ENCODE measurements around the gene FBXO33. TPM values are rescaled to one million over a fixed set of nuclear protein-coding genes. Genes with fewer than 3 reads are reported as not detected.

The FBXO33 gene
- total RNA-seq, 1 experiment from 2014 or later, result 8.8 TPM

DNA sequence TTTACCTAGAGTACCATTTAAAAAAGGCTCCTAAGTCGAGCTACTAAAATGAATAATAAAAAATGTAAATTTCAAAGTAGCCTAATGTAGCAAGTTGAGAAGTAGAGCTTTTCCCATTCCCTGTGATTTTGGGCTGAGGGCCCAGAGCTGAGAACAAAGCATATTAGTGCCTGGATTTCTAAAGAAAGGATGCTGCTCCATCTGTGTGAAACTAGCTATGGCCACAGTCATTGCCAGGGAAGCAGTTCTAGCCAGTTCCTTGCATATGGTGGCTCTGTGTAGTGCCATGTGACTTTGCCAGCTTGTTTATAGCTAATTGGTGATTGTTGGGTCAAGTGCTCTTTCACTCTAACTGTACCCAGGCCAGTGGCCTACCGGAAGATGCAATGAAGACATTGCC lies 20.4 kb upstream of the FBXO33 start:
- H2BK20ac ChIP-seq (ENCODE audit: low read depth, low read length, poor library complexity, severe bottlenecking), result no peak overlapping the region
- no peaks in the 10 kb centered on the region for H3K4me1 ChIP-seq (ENCODE audit: insufficient read depth, low read length)
- H3K27ac ChIP-seq (ENCODE audit: insufficient read length, low read depth, low read length), result no peak overlapping the region
- H3K9me3 ChIP-seq (ENCODE audit: control insufficient read depth, low read depth, low read length), result no peaks in the 10 kb centered on the region
- H3K4me2 ChIP-seq (ENCODE audit: insufficient read depth, insufficient read length, low read length), result no peak overlapping the region
- no peaks in the 10 kb centered on the region for H3K9me3 Mint-ChIP-seq
- no peak overlapping the region for H2BK120ac ChIP-seq (ENCODE audit: low read depth, low read length, poor library complexity, severe bottlenecking)
- H4K8ac ChIP-seq (replicated peaks; ENCODE audit: insufficient read length, low read depth, low read length), result no peak overlapping the region
- DNase-seq, result no peak
- no peaks in the 10 kb centered on the region for H3K79me1 ChIP-seq (ENCODE audit: insufficient read depth, low read depth, low read length, poor library complexity, severe bottlenecking)
- peak overlapping the region in 2 of 3 experiments; percentile 15 to 56; a peak in 1 of 7 replicates for H3K27ac Mint-ChIP-seq
- H3K18ac ChIP-seq (ENCODE audit: insufficient read length, low read depth, low read length), result no peak overlapping the region
- no peak overlapping the region for H3K9ac ChIP-seq (ENCODE audit: extremely low read depth, insufficient read length, low read length)
- H3K23ac ChIP-seq (ENCODE audit: insufficient read length, low read depth, low read length), result no peak overlapping the region
- H4K5ac ChIP-seq (ENCODE audit: insufficient read length, low read depth, low read length), result no peak overlapping the region
- TF ChIP-seq, protein P1, sequence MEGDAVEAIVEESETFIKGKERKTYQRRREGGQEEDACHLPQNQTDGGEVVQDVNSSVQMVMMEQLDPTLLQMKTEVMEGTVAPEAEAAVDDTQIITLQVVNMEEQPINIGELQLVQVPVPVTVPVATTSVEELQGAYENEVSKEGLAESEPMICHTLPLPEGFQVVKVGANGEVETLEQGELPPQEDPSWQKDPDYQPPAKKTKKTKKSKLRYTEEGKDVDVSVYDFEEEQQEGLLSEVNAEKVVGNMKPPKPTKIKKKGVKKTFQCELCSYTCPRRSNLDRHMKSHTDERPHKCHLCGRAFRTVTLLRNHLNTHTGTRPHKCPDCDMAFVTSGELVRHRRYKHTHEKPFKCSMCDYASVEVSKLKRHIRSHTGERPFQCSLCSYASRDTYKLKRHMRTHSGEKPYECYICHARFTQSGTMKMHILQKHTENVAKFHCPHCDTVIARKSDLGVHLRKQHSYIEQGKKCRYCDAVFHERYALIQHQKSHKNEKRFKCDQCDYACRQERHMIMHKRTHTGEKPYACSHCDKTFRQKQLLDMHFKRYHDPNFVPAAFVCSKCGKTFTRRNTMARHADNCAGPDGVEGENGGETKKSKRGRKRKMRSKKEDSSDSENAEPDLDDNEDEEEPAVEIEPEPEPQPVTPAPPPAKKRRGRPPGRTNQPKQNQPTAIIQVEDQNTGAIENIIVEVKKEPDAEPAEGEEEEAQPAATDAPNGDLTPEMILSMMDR (conservative IDR thresholded peaks at IDR 0.05), result no peak
- H3K4ac ChIP-seq (ENCODE audit: low read depth, low read length), result no peak overlapping the region
- H3K27me3 Mint-ChIP-seq (ENCODE audit: low read depth), result no peaks in the 10 kb centered on the region
- H2AK5ac ChIP-seq (ENCODE audit: insufficient read length, low read length), result no peak overlapping the region
- H3T11ph ChIP-seq (ENCODE audit: low read length), result no peak overlapping the region
- H3K4me3 Mint-ChIP-seq, result no peak overlapping the region
- H3K56ac ChIP-seq (ENCODE audit: insufficient read length, low read depth, low read length), result no peak overlapping the region
- H3K79me2 ChIP-seq (ENCODE audit: insufficient read depth, low read length), result no peaks in the 10 kb centered on the region
- no peak overlapping the region for H2AFZ ChIP-seq (ENCODE audit: low read length)
- no peaks in the 10 kb centered on the region for H4K20me1 ChIP-seq (ENCODE audit: control insufficient read depth, insufficient read depth, insufficient read length)
- no peak overlapping the region for H2BK5ac ChIP-seq (ENCODE audit: insufficient read length, low read length)
- no peak overlapping the region for H3K14ac ChIP-seq (ENCODE audit: insufficient read depth, low read length)
- no peaks in the 10 kb centered on the region for H3K27me3 ChIP-seq (ENCODE audit: insufficient read depth, low read length)
- H3K4me1 Mint-ChIP-seq, result no peaks in the 10 kb centered on the region
- no peak overlapping the region for H2BK12ac ChIP-seq (ENCODE audit: insufficient read length, low read depth, low read length)
- H3K23me2 ChIP-seq (ENCODE audit: insufficient read length, low read depth, low read length, poor library complexity, severe bottlenecking), result no peaks in the 10 kb centered on the region
- no peak overlapping the region for H4K91ac ChIP-seq (ENCODE audit: insufficient read length, low read depth, low read length)
- H3K36me3 Mint-ChIP-seq (ENCODE audit: insufficient read depth in 1 of 3, low read depth in 3 of 3), result no peaks in the 10 kb centered on the region
- no CpG with 5 or more reads among the region's 2 CpGs for whole genome bisulfite sequencing (ENCODE audit: extremely low coverage, insufficient read length, low lambda C conversion rate)
- 0 out of 2 replicates have a peak overlapping the region, but pooled peaks have one; percentile 75 for H2BK15ac ChIP-seq (ENCODE audit: low read depth, low read length)

Data from H9 (cell line).